CD4-positive, alpha-beta T cell treated with Interleukin-15 for 4 hours (primary cell): ENCODE measurements around the gene SPOCK1.

Experiments used
- DNase-seq: peaks from one replicate; pipeline ENCODE4 v3.0.0-alpha.2; 2020; ENCODE audit warnings: low spot score

SPOCK1 gene

GRCh38 chr5:137442660-137443059 lies 56.5 kb downstream of the SPOCK1 start:
- no peak for DNase-seq

- no peak for DNase-seq
Measured at GRCh38 chr5:137441476-137441875, 57.6 kb downstream of the SPOCK1 start.

DNA sequence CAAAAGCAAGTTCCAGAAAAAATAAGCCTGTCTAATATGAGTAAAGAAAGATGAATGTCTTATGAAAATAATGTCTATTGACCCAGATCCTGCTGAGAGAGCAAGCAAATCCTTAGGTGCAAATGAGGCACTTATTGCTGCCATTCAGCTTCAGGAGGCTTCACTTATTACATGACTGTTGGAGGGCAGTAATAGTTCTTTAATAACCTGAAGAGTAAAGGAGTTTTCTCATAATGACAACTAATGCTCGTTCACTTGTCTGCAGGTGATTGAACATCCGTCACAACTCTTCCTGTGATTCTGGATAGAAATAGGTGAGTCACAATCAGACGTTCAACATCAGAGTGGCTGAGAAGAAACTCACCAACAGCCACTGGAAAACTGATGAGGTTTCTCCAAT lies 58.3 kb downstream of the SPOCK1 start:
- no peak for DNase-seq

- DNase-seq, result no peak
Measured at GRCh38 chr5:137439645-137440044, 59.5 kb downstream of the SPOCK1 start.

GRCh38 chr5:137438932-137439331 lies 60.2 kb downstream of the SPOCK1 start:
- no peak for DNase-seq

GRCh38 chr5:137437774-137438173 lies 61.4 kb downstream of the SPOCK1 start:
- DNase-seq, result no peak

DNA sequence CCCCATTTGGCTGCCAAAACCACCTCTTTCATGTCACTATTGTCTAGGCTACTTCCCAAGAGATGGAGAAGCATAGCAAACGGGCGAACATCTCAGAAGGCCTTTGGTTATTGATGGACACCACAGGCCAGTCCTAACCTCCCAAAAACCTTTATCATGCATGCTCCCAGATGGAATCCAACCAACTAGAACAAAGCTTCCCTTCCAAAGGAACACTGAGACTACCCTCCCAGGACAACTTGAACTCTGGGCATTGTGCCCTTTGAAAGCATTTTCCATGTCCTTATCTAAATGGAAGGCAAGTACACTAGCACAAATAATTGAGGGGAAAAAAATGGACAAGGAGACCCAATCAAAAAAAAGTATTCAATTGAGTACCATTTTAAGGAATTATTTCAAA lies 65.6 kb downstream of the SPOCK1 start:
- DNase-seq, result no peak

DNA sequence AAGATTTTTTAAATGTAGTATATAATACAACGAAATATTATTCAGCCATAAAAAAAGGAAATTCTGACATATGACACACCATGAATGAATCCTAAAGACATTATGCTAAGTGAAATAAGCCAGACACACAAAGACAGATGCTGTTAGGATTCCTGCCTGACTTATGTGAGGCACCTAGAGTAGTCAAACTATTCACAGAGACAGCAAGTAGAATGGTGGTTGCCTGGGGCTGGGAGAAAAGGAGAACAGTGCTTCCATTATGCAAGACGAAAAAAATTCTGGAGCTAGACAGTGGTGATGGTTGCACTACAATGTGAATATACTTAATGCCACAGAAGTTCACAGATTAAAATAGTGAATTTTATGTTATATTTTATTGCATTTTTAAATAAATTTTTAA lies 66.8 kb downstream of the SPOCK1 start:
- no peak for DNase-seq

- no peak for DNase-seq
Measured at GRCh38 chr5:137431051-137431450, 68.1 kb downstream of the SPOCK1 start.

DNA sequence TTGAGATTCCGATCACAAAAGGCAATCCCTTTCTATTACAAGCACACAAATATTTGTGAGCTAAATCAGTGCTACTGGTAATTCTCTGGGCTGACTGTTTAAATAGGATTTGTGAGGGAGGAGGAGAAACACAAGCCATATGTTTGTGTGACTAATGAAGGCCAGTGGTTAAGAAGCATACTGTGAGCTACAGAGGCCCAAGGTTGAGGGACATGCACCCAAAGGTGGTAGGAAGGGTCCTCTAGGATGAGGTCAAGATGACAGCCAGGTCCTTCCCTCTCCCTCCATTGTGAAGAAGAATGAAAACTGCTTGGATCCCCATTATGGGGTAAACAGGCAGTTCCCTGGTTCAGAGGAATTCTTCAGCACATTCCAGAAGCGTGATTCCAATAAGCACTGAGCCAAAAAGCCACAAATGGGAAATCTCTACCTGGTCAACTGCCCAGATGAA lies 83.9 kb downstream of the SPOCK1 start:
- no peak for DNase-seq

GRCh38 chr5:137414112-137414755 lies 84.9 kb downstream of the SPOCK1 start:
- DNase-seq, result no peak

DNA sequence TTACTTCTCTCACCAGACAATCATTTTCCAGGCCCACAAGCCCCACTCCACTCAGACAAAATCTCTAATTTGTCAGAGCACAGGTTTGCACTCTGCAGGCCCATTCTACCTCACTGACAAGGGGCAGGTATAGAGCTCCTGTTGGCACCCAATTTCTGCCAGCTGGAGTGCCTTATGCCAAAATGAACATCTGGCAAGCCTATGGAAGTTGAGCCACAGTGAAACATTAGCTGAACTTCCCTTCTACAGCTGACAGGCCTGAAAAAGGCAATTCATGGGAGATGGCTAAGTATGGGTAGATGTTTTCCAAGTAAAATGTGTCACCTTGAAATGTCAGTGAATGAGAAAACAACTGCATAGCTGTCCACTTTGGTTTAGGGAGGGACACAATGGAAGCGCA lies 87.0 kb downstream of the SPOCK1 start:
- no peak for DNase-seq

DNA sequence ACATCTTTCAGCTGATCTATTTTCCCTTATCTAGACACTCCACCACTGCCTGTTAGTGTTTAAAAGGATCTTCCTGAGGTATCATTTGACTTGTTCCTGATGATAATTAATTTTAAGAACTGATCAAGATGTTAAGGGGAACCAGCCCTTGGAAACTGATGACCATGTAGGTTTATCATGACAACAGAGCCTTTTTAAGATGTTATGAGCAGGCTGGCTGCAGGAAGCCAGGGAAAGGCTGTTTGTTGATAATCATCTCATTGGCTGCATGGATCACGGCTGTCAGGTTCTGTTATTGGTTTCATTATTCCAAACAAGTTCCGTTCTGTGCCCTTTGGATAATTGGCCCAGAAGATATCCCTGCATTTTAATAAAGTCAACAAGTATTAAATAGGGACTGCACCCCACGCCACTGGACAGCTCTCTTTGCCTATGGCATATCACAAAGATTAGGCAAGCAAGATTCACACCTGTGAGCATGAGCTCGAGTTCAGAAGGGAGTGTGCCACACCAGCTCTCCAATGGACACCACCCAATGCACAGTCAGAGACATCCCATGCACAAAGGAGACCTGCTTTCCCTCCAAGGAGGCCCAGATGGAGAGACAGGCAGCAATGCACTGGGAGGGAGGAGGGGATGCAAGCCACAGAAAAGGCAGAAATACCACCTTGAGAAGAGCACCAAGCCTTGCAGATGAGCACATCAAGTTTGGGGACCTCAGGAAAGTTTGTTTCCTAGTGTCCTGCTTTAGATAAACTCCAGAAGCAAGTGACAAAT lies 88.7 kb downstream of the SPOCK1 start:
- DNase-seq, result no peak

- no peak for DNase-seq
Measured at GRCh38 chr5:137409736-137410135, 89.4 kb downstream of the SPOCK1 start.

- DNase-seq, result no peak
Measured at GRCh38 chr5:137407090-137407489, 92.0 kb downstream of the SPOCK1 start.

GRCh38 chr5:137405393-137405792 lies 93.7 kb downstream of the SPOCK1 start:
- DNase-seq, result no peak

GRCh38 chr5:137403869-137404268 lies 95.3 kb downstream of the SPOCK1 start:
- DNase-seq, result no peak

- no peak for DNase-seq
Measured at GRCh38 chr5:137402436-137403187, 96.5 kb downstream of the SPOCK1 start.

DNA sequence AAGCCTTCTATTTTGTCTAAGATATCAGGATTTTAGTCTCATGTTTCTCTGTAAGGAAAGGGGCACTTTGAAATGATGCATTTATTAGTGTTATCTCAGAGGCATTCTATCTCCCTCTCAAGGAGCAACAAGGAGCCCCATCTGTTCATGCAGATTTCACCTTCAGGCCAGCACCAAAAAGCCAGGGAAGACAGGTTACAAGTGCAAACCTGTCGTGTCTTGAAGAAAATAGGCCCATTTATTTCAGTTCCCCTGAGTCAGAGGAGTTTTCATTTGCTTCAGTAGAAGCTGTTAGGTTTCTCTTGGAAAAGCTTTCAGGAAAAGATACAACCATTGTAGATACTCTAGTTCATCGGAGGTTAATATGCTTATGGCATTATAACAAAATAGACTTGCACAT lies 97.2 kb downstream of the SPOCK1 start:
- no peak for DNase-seq

DNA sequence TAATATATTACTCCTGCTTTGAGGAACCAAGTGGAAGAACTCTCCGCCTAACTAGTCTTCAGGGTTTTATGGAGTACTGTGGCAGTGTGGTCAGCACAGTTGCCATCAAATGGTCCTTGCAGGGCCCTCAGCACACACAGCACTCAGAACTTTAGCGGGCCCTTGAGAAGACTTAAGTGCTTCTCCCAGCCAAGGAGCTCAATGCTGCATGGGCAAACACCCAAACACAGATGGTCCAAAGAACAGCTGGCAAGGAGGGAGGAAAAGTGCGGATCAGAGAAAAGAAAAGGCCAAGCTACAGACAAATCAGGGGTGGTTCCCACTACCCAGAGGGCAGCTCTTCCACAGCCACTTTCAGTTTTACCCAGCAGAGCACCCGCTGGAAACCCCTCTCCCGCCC lies 98.6 kb downstream of the SPOCK1 start:
- no peak for DNase-seq

DNA sequence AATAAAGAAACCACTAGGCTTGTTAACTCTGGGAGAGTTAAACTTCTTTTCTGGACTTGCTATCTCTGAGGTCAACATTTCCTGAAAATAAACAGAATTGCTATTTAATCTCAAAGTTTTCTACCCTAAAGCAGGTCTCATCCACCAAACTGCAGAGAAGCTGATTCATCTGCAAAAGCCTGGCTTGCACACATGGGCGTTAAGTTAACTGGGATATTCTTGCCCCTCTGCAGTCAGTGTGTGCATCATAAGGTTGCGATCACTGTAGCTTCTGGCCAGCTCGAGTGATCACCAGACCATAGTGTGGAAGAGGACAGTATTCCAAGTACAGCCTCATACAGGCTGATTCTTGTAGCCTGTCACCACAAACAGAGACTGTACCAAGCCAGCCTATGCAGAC lies 99.2 kb downstream of the SPOCK1 start:
- no peak for DNase-seq

DNA sequence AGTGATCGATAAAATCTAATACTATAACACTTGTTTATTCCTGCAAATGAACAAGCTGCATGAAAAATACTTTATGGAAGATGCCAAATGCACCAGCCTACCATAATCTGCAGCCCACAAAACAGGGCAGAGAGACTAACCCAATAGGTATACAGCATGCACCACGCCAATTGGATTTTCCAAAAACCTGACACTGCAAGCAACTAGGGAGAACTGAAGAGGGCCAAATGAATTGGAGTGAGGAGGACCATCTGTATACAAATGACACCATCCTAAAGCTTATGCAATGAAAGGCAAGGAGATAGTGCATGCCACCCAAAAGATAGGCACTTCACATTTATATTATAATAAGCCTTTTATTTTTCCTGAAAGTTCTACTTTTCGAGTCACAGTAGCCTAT lies 100.4 kb downstream of the SPOCK1 start:
- no peak for DNase-seq

DNA sequence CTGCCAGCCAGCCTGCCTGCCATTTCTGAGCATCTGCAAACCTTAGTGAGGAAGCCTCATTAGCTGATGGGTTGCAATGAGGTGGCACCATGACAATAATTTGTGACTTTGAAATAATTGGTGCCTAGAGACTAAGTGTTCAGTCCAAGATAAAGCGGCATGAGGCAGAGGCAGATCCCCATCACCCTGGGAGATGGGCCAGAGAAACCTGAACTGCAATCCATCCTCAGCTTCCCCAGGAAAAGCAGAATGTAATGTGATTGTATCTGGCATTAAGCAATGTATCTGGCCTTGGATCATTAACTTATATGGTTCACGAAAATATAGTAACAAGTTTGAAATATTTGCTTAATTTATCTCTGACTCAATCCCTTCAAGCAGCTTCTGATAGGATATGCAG lies 101.0 kb downstream of the SPOCK1 start:
- no peak for DNase-seq
